ENCODE data around the gene DRC7. TPM values are rescaled to one million over a fixed set of nuclear protein-coding genes. Genes with fewer than 3 reads are reported as not detected.

Gene DRC7
- total RNA-seq, 1 experiment from 2014 or later = 0.85 TPM

DNA sequence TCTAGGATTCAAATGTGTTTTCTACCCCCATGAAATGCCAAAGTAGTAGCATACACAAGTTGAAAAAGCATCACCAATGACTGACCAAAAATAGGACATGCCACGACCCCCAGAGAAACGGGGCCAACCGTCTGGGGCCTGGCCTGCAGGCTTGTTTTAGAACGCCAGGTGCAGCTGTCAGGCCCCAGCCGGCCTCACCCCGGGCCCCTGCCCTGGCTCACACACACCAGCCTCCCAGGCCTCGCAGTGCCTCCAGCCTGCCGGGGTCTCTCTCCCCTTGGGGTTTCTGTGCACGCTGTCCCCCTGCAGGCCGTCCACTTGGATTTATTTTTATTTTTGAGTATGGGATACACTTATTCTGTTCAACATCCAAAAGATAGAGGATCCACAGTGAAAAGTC, 48.9 kb downstream of the DRC7 start:
- intact Hi-C loops (cut with micrococcal nuclease; ENCODE audit: unreplicated experiment) = no loop called here
- H3K9me2 ChIP-seq (ENCODE audit: insufficient read depth) = no peaks in the 10 kb centered on the region
- H3K27ac ChIP-seq = no peak overlapping the region
- H2AFZ ChIP-seq = no peak overlapping the region
- H3K36me3 ChIP-seq (ENCODE audit: low read depth) = no peaks in the 10 kb centered on the region
- no peak overlapping the region for H3K4me3 ChIP-seq
- CTCF ChIA-PET = no interaction called here
- POLR2A ChIA-PET (ENCODE audit: unreplicated experiment) = no interaction called here
- H3K27me3 ChIP-seq (ENCODE audit: insufficient read depth, low read depth) = no peaks in the 10 kb centered on the region
- no peak for TF ChIP-seq EZH2 (IDR thresholded peaks at IDR 0.05; ENCODE audit: low read depth)
- TF ChIP-seq, protein P1, sequence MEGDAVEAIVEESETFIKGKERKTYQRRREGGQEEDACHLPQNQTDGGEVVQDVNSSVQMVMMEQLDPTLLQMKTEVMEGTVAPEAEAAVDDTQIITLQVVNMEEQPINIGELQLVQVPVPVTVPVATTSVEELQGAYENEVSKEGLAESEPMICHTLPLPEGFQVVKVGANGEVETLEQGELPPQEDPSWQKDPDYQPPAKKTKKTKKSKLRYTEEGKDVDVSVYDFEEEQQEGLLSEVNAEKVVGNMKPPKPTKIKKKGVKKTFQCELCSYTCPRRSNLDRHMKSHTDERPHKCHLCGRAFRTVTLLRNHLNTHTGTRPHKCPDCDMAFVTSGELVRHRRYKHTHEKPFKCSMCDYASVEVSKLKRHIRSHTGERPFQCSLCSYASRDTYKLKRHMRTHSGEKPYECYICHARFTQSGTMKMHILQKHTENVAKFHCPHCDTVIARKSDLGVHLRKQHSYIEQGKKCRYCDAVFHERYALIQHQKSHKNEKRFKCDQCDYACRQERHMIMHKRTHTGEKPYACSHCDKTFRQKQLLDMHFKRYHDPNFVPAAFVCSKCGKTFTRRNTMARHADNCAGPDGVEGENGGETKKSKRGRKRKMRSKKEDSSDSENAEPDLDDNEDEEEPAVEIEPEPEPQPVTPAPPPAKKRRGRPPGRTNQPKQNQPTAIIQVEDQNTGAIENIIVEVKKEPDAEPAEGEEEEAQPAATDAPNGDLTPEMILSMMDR (conservative IDR thresholded peaks at IDR 0.05) = no peak
- H4K20me1 ChIP-seq (ENCODE audit: insufficient read depth) = no peaks in the 10 kb centered on the region
- H3K79me2 ChIP-seq (ENCODE audit: low read depth) = no peaks in the 10 kb centered on the region
- no peaks in the 10 kb centered on the region for H3K4me1 ChIP-seq (replicated peaks; ENCODE audit: insufficient read depth)
- BruUV-seq (replicated peaks) = no TSS peak
- H3K9me3 ChIP-seq (ENCODE audit: insufficient read depth, low read depth) = no peaks in the 10 kb centered on the region
- no peak for DNase-seq
- H3K4me2 ChIP-seq = no peak overlapping the region
- H3F3A ChIP-seq (ENCODE audit: insufficient read depth, low read depth) = no peaks in the 10 kb centered on the region; the same call in 1 of the 2 replicates

DNA sequence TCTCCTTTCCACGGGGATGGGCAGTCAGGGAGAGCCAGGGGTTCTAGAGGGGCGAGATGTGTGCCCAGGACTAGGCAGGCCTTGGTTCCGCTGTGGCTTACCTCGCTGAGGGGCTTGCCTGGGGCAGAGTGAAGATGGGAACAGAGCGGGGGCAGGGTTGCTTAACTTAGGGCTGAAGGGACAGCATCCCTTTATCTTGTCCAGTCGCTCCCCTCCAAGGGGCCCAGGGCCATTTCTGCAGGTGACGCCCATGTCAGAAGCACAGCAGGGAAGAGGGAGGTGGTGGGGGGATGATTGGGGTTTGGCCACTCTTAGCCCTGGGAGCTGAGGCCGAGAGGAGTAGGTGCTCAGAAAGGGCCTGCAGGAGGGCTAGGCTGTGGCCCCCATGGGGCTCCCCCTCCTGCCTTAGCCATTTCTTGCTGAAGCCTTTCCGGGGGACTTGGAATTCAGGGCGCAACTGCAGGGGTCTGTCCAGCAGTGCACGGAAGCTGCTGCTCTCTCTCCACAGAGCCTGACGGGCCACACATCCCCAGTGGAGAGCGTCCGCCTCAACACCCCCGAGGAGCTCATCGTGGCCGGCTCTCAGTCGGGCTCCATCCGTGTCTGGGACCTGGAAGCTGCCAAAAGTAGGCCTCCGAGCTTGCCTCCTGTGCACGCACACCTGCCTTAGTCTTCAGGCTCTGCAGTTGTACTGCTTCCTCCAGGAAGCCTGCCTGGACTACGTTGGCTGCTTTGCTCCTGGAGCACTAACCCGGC, 49.5 kb downstream of the DRC7 start:
- Histone ChIP-seq H3K79me2 (ENCODE audit: low read depth) (no peaks in the 10 kb centered on the region), H3K27ac (no peak overlapping the region), H3K27me3 (ENCODE audit: insufficient read depth, low read depth) (no peaks in the 10 kb centered on the region), H3K9me3 (ENCODE audit: insufficient read depth, low read depth) (no peaks in the 10 kb centered on the region), H3K4me3 (no peak overlapping the region), H3K4me1 (replicated peaks; ENCODE audit: insufficient read depth) (no peaks in the 10 kb centered on the region), H3K4me2 (no peak overlapping the region), H3K36me3 (ENCODE audit: low read depth) (no peaks in the 10 kb centered on the region), H3K9me2 (ENCODE audit: insufficient read depth) (no peaks in the 10 kb centered on the region), H4K20me1 (ENCODE audit: insufficient read depth) (no peaks in the 10 kb centered on the region; the same call in 1 of the 2 replicates), H3F3A (ENCODE audit: insufficient read depth, low read depth) (no peaks in the 10 kb centered on the region; the same call in 1 of the 2 replicates), H2AFZ (no peak overlapping the region)
- no TSS peak for BruUV-seq (replicated peaks)
- intact Hi-C loops (cut with micrococcal nuclease; ENCODE audit: unreplicated experiment) = no loop called here
- POLR2A ChIA-PET (ENCODE audit: unreplicated experiment) = no interaction called here
- TF ChIP-seq, protein P1 (conservative IDR thresholded peaks at IDR 0.05) = no peak
- TF ChIP-seq EZH2 (IDR thresholded peaks at IDR 0.05; ENCODE audit: low read depth) = no peak
- DNase-seq = no peak
- CTCF ChIA-PET = no interaction called here

DNA sequence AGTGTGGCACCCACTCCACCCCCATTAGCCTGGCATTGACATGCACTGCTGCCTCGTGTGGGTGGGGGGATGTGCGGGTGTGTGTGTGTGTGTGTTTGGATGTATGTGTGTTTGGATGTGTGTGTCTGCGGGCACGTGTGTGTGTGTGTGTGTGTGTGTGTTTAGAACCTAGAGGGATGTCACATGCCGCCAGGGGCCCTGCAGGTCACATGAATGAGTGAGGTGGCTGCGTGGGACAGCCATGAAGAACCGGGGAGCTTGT, 50.0 kb downstream of the DRC7 start:
- Histone ChIP-seq H3K9me2 (ENCODE audit: insufficient read depth) (no peaks in the 10 kb centered on the region), H3K27ac (no peak overlapping the region), H3K4me2 (no peak overlapping the region), H3K79me2 (ENCODE audit: low read depth) (no peaks in the 10 kb centered on the region), H2AFZ (no peak overlapping the region), H3K4me1 (replicated peaks; ENCODE audit: insufficient read depth) (no peaks in the 10 kb centered on the region), H4K20me1 (ENCODE audit: insufficient read depth) (no peaks in the 10 kb centered on the region; the same call in 1 of the 2 replicates), H3K4me3 (no peak overlapping the region), H3K9me3 (ENCODE audit: insufficient read depth, low read depth) (no peaks in the 10 kb centered on the region), H3K36me3 (ENCODE audit: low read depth) (no peaks in the 10 kb centered on the region), H3K27me3 (ENCODE audit: insufficient read depth, low read depth) (no peaks in the 10 kb centered on the region), H3F3A (ENCODE audit: insufficient read depth, low read depth) (no peaks in the 10 kb centered on the region; the same call in 1 of the 2 replicates)
- DNase-seq = no peak
- BruUV-seq (replicated peaks) = no TSS peak
- ChIA-PET POLR2A (ENCODE audit: unreplicated experiment) (no interaction called here), CTCF (no interaction called here)
- intact Hi-C loops (cut with micrococcal nuclease; ENCODE audit: unreplicated experiment) = no loop called here
- TF ChIP-seq, protein P1 (conservative IDR thresholded peaks at IDR 0.05) = no peak
- no peak for TF ChIP-seq EZH2 (IDR thresholded peaks at IDR 0.05; ENCODE audit: low read depth)
